ENCODE data around the gene UCK2.

- TF ChIP-seq POLR2AphosphoS5 (IDR thresholded peaks at IDR 0.05; ENCODE audit: borderline replicate concordance, low read depth, low read length): no peak
- no peak for TF ChIP-seq EZH2 (IDR thresholded peaks at IDR 0.05)
- TF ChIP-seq FOXP2 (optimal IDR thresholded peaks at IDR 0.05; ENCODE audit: control extremely low read depth, extremely low read length, insufficient read depth): no peak
These were observed 54.9 kb downstream of the UCK2 start for GRCh38 chr1:165882168-165882837.
